Testis (tissue), 3 donors: Measurements from ENCODE around the gene ARL6IP4. TPM values are rescaled to one million over a fixed set of nuclear protein-coding genes. Genes with fewer than 3 reads are reported as not detected.
A peak's percentile ranks its signal among the peaks of the same experiment; 100 is the strongest.

ENCODE experiments used
- DNase-seq: peaks from one replicate; pipeline ENCODE4 v3.0.0-alpha.2; 2019
- H3K27ac ChIP-seq, 2 donors: fragments of 200-600 bp; sonication (generic); one replicate each; pipeline ENCODE4 v1.5.1; 2019
- H3K27me3 ChIP-seq: fragments of 200-600 bp; sonication (generic); one replicate; pipeline ENCODE4 v1.5.1; 2019
- H3K36me3 ChIP-seq: fragments of 200-600 bp; sonication (generic); one replicate; pipeline ENCODE4 v1.5.1; 2017; ENCODE audit warnings: low read depth; ENCODE audit errors: missing control alignments
- H3K4me1 ChIP-seq: fragments of 200-600 bp; sonication (generic); one replicate; pipeline ENCODE4 v1.5.1; 2019
- H3K4me3 ChIP-seq, 2 donors: fragments of 200-600 bp; sonication (generic); one replicate each; pipeline ENCODE4 v1.5.1; 2017 to 2019
- H3K9me3 ChIP-seq: fragments of 200-600 bp; sonication (generic); one replicate; pipeline ENCODE4 v1.5.1; 2017
- POLR2A ChIP-seq: fragments of 450-650 bp; IDR thresholded peaks from one replicate; pipeline ENCODE4 v1.6.1; 2017; ENCODE audit warnings: antibody characterized with exemption, mild to moderate bottlenecking, moderate library complexity
- WGBS, 2 donors: methylation state at CpG; one replicate each; pipeline ENCODE4 v1.1.5; 2018; 5-methylcytosine and 5-hydroxymethylcytosine counted together
- intact Hi-C: fragments of 100-400 bp; cut with DNase I; formaldehyde crosslinking; loops from one replicate; pipeline ENCODE4 v1.15.1; 2023; ENCODE audit warnings: low total_unique reads
- polyA plus RNA-seq: library from polyadenylated mRNA; stranded (reverse); fragments of 350-450 nt; fragmentation: Illumina TruSeq; extraction: RNeasy Lipid Tissue Mini Kit (QIAGEN cat#74804); gene quantifications from one replicate; pipeline ENCODE4 v1.2.3, GENCODE V29; 2014; ENCODE audit warnings: low read depth, low replicate concordance; ENCODE audit not compliant: insufficient read depth
- total RNA-seq, 2 donors: library from RNA; depleted of rRNA; stranded (reverse); fragments of >200 nt; gene quantifications; one replicate each; pipeline ENCODE4 v1.2.3, GENCODE V29; 2016
- TF ChIP-seq, protein P1 (sequence below), 3 experiments: fragments of 450-650 bp in 2 of 3; fragments of 200-600 bp in 1 of 3; sonication (generic) in 1 of 3; IDR thresholded peaks; one replicate each; pipeline ENCODE4 v1.5.1; 2016 to 2019; ENCODE audit warnings: antibody characterized with exemption in 3 of 3, mild to moderate bottlenecking in 2 of 3, moderate library complexity in 1 of 3

Gene ARL6IP4
- total and polyA plus RNA-seq, 3 donors from 2014 or later, result 169 to 210 (median 190) TPM

- peak; percentile 91 for DNase-seq
- H3K27me3 ChIP-seq, result no peaks in the 10 kb centered on the region
- no peaks in the 10 kb centered on the region for H3K36me3 ChIP-seq
- no peak for TF ChIP-seq POLR2A
- TF ChIP-seq, protein P1, sequence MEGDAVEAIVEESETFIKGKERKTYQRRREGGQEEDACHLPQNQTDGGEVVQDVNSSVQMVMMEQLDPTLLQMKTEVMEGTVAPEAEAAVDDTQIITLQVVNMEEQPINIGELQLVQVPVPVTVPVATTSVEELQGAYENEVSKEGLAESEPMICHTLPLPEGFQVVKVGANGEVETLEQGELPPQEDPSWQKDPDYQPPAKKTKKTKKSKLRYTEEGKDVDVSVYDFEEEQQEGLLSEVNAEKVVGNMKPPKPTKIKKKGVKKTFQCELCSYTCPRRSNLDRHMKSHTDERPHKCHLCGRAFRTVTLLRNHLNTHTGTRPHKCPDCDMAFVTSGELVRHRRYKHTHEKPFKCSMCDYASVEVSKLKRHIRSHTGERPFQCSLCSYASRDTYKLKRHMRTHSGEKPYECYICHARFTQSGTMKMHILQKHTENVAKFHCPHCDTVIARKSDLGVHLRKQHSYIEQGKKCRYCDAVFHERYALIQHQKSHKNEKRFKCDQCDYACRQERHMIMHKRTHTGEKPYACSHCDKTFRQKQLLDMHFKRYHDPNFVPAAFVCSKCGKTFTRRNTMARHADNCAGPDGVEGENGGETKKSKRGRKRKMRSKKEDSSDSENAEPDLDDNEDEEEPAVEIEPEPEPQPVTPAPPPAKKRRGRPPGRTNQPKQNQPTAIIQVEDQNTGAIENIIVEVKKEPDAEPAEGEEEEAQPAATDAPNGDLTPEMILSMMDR (IDR thresholded peaks at IDR 0.05), result no peak
- H3K4me1 ChIP-seq, result peaks cover 18% of the 10 kb centered on the region
- H3K27ac ChIP-seq, result peak overlapping the region; percentile 29 to 61
- intact Hi-C loops, result loop anchor here (5.0 kb wide), 1 partner anchor 83 kb away; no protein-coding TSS in a partner anchor
- no peaks in the 10 kb centered on the region for H3K9me3 ChIP-seq
- no peak overlapping the region for H3K4me3 ChIP-seq
- 67 to 78% methylated on average over 5 to 11 of the region's 14 CpGs for WGBS, 2 donors
These were observed 35.6 kb upstream of the ARL6IP4 start for GRCh38 chr12:122944605-122945592.

DNA sequence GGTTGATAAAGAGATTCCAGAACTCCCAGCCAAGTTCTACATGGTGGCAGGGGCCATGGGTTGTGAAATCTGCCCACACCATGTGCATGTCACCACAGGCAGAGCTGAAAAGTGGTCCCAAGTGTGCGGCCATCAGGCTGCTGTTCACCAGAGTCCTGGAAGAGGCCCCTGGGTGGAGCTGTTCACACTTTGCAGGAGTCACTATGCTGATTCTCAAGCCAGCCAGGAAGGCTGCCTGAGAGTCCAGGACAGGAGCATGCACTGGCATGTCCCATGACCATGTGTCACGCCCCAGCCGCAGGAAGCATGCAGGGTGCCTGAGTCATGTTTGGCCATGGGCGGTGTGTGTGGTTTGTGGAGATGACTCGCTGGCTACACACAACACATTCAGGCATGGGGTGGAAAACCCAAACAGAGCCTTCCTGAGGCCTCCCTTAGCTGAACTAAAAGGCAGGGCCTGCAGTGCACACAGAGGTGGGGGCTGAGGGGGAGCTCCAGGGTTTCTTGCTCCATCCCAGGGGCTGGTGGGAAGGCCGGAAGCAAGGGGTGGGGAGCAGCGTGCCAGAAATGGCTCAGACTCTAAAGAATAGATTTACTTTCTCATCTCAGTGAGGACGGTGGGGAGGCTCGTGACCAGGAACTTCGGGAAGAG, 33.7 kb upstream of the ARL6IP4 start:
- DNase-seq, result peak; percentile 63
- intact Hi-C loops, result loop anchor here (5.0 kb wide), 1 partner anchor 85 kb away; no protein-coding TSS in a partner anchor
- H3K36me3 ChIP-seq, result no peaks in the 10 kb centered on the region
- TF ChIP-seq, protein P1 (IDR thresholded peaks at IDR 0.05), result no peak
- TF ChIP-seq POLR2A, result no peak
- no peaks in the 10 kb centered on the region for H3K9me3 ChIP-seq
- H3K27ac ChIP-seq, result peak overlapping the region in 1 of 2 donors; percentile 53
- no peaks in the 10 kb centered on the region for H3K27me3 ChIP-seq
- WGBS, 2 donors, result 81 to 82% methylated on average over 5 to 10 of the region's 10 CpGs
- H3K4me1 ChIP-seq, result peaks cover 21% of the 10 kb centered on the region
- H3K4me3 ChIP-seq, result no peak overlapping the region

DNA sequence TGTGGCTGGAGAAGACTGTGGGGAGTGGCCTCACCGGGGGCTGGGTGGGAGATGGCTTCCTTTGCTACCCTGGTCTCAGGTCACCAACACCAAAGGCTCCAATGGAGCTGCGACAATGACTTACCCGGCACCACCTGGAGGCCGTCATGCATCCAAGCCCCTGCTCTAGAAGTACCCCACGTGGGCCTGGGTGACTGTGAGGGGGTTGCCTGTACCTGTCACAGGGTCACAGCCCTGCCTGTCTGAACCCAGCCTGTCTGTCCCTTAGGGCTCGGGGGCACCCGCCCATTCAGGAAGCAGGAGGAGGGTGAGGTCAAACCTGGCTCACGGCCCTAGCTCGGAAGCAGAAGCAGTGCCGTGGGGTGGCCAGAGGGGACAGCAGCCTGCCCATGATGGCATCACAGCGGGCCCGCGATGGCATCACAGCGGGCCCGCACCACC, 33.1 kb upstream of the ARL6IP4 start:
- no peak overlapping the region for H3K4me3 ChIP-seq
- WGBS, 2 donors, result 77 to 85% methylated on average over 6 to 15 of the region's 15 CpGs
- TF ChIP-seq POLR2A, result no peak
- TF ChIP-seq, protein P1 (IDR thresholded peaks at IDR 0.05), result no peak
- DNase-seq, result no peak
- H3K27ac ChIP-seq, result no peak overlapping the region
- no peaks in the 10 kb centered on the region for H3K9me3 ChIP-seq
- H3K36me3 ChIP-seq, result no peaks in the 10 kb centered on the region
- peaks cover 21% of the 10 kb centered on the region for H3K4me1 ChIP-seq
- intact Hi-C loops, result loop anchor here (5.0 kb wide), 1 partner anchor 85 kb away; no protein-coding TSS in a partner anchor
- H3K27me3 ChIP-seq, result no peaks in the 10 kb centered on the region

GRCh38 chr12:122948605-122949004, 31.9 kb upstream of the ARL6IP4 start:
- Histone ChIP-seq H3K27ac (no peak overlapping the region), H3K27me3 (no peaks in the 10 kb centered on the region), H3K4me3 (no peak overlapping the region), H3K36me3 (no peaks in the 10 kb centered on the region), H3K9me3 (no peaks in the 10 kb centered on the region), H3K4me1 (peaks cover 12% of the 10 kb centered on the region)
- DNase-seq, result no peak
- TF ChIP-seq, protein P1 (IDR thresholded peaks at IDR 0.05), result no peak
- TF ChIP-seq POLR2A, result no peak
- intact Hi-C loops, result loop anchor here (5.0 kb wide), 1 partner anchor 86 kb away; no protein-coding TSS in a partner anchor
- 88 to 91% methylated on average over 11 to 14 of the region's 14 CpGs for WGBS, 2 donors
